Ovary (tissue), 3 donors: ENCODE measurements around the gene HIVEP3.

Source experiments
- CTCF ChIP-seq, 3 donors: fragments of 450-650 bp in 2 of 3; fragments of 200-600 bp in 1 of 3; IDR thresholded peaks; one replicate each; pipeline versions ENCODE4 v1.5.1 to v1.8.0; 2016 to 2022; ENCODE audit warnings: antibody characterized with exemption in 3 of 3, mild to moderate bottlenecking in 1 of 3
- EP300 ChIP-seq: sonication (generic); formaldehyde crosslinking; IDR thresholded peaks from one replicate; pipeline ENCODE4 v1.6.1; 2017; ENCODE audit warnings: antibody characterized with exemption
- POLR2A ChIP-seq: fragments of 450-650 bp; IDR thresholded peaks from one replicate; pipeline ENCODE4 v1.6.1; 2017; ENCODE audit warnings: antibody characterized with exemption, mild to moderate bottlenecking, moderate library complexity
- donor health status: DM: no; HTN: no; CAD: no.

GRCh38 chr1:41783189-41783639 lies 135.5 kb downstream of the HIVEP3 start:
- no peak for TF ChIP-seq CTCF (IDR thresholded peaks at IDR 0.05)
- TF ChIP-seq POLR2A = no peak
- no peak for TF ChIP-seq EP300
